Stimulated activated CD4-positive, alpha-beta T cell treated with anti-CD3 and anti-CD28 coated beads, Interleukin-15, amount 100 ng/mL, for 48 hours (primary cell): ENCODE data around the gene KANSL3.
"Not testable (repeated sequence)": the region's sequence is repeated elsewhere in the genome, so short reads cannot be mapped to it uniquely, and the experiment has no call there.

Experiments
- DNase-seq, 2 donors: peaks; one replicate each; pipeline ENCODE4 v3.0.0-alpha.2; 2020; ENCODE audit warnings: low read depth in 2 of 2

The KANSL3 gene

GRCh38 chr2:96638144-96639121, at the start of gene KANSL3:
Gene KANSL3 (minus strand): TSS chr2:96638312. CDS start chr2:96637135, 1,177 bp downstream.
- peak; percentile 81 to 86 for DNase-seq

- no peak for DNase-seq
These were observed 49.2 kb upstream of the KANSL3 start for GRCh38 chr2:96687266-96687665.

- DNase-seq = no peak
These were observed 47.7 kb upstream of the KANSL3 start for GRCh38 chr2:96685577-96686459.

- no peak for DNase-seq
These were observed 46.9 kb upstream of the KANSL3 start for GRCh38 chr2:96684883-96685576.

- DNase-seq = no peak
These were observed 46.1 kb upstream of the KANSL3 start for GRCh38 chr2:96683972-96684820.

- DNase-seq = no peak
These were observed 45.2 kb upstream of the KANSL3 start for GRCh38 chr2:96683307-96683706.

- no peak for DNase-seq
These were observed 43.4 kb upstream of the KANSL3 start for GRCh38 chr2:96681540-96681939.

- DNase-seq = no peak
These were observed 42.5 kb upstream of the KANSL3 start for GRCh38 chr2:96680561-96681141.

GRCh38 chr2:96679848-96680247, 41.7 kb upstream of the KANSL3 start:
- no peak for DNase-seq

GRCh38 chr2:96669539-96670215, 31.6 kb upstream of the KANSL3 start:
- no peak for DNase-seq

- no peak for DNase-seq
These were observed 30.7 kb upstream of the KANSL3 start for GRCh38 chr2:96668771-96669170.

GRCh38 chr2:96665717-96666116, 27.6 kb upstream of the KANSL3 start:
- DNase-seq = not testable (repeated sequence)

- no peak for DNase-seq
These were observed 27.0 kb upstream of the KANSL3 start for GRCh38 chr2:96665083-96665569.

- DNase-seq = no peak
These were observed 26.3 kb upstream of the KANSL3 start for GRCh38 chr2:96664366-96664925.

- no peak for DNase-seq
These were observed 25.7 kb upstream of the KANSL3 start for GRCh38 chr2:96663829-96664228.

GRCh38 chr2:96663177-96663576, 25.1 kb upstream of the KANSL3 start:
- DNase-seq = no peak

- DNase-seq = no peak
These were observed 24.2 kb upstream of the KANSL3 start for GRCh38 chr2:96662360-96662759.

- DNase-seq = no peak
These were observed 23.2 kb upstream of the KANSL3 start for GRCh38 chr2:96661324-96661723.

- no peak for DNase-seq
These were observed 18.4 kb upstream of the KANSL3 start for GRCh38 chr2:96656540-96656939.
